HepG2 (cell line): ENCODE measurements around the gene MYD88. TPM values are rescaled to one million over a fixed set of nuclear protein-coding genes. Genes with fewer than 3 reads are reported as not detected.

Experiments
- BHLHE40 ChIP-seq: IDR thresholded peaks from 2 replicates; pipeline ENCODE4 v1.6.1; 2011; ENCODE audit warnings: low read length, improper control_type of control experiment
- FLYWCH1 ChIP-seq: sonication (generic); formaldehyde crosslinking; IDR thresholded peaks from 2 replicates; pipeline ENCODE4 v1.8.1; 2023; ENCODE audit warnings: mild to moderate bottlenecking, missing genetic modification reagents
- MYC ChIP-seq: sonication (generic); formaldehyde crosslinking; IDR thresholded peaks from 2 replicates; pipeline ENCODE4 v1.9.0; 2021; ENCODE audit warnings: missing genetic modification reagents, borderline replicate concordance
- PPARG ChIP-seq: conservative IDR thresholded peaks from 2 replicates; pipeline ENCODE4 v1.6.1; 2016; ENCODE audit warnings: missing biosample characterization, missing genetic modification reagents
- RCOR2 ChIP-seq: IDR thresholded peaks from 2 replicates; pipeline ENCODE4 v1.6.1; 2016; ENCODE audit warnings: missing biosample characterization, missing genetic modification reagents
- RXRB ChIP-seq: IDR thresholded peaks from 2 replicates; pipeline ENCODE4 v1.6.1; 2016; ENCODE audit warnings: borderline replicate concordance, missing genetic modification reagents, missing compliant biosample characterization
- SIX1 ChIP-seq: sonication (generic); formaldehyde crosslinking; IDR thresholded peaks from 2 replicates; pipeline ENCODE4 v1.4.0; 2020; ENCODE audit warnings: missing genetic modification reagents, borderline replicate concordance
- TBL1XR1 ChIP-seq: fragments of 150-350 bp; IDR thresholded peaks from 2 replicates; pipeline ENCODE4 v1.6.1; 2014; ENCODE audit warnings: borderline replicate concordance, low read length; ENCODE audit not compliant: partially characterized antibody
- ZBTB20 ChIP-seq: sonication (generic); formaldehyde crosslinking; IDR thresholded peaks from 2 replicates; pipeline ENCODE4 v1.8.1; 2023; ENCODE audit warnings: missing genetic modification reagents, low read depth, mild to moderate bottlenecking, borderline replicate concordance
- ZNF274 ChIP-seq: sonication (generic); formaldehyde crosslinking; IDR thresholded peaks from 2 replicates; pipeline ENCODE4 v1.5.1; 2020; ENCODE audit warnings: mild to moderate bottlenecking, missing genetic modification reagents
- ZNF33A ChIP-seq: sonication (generic); formaldehyde crosslinking; IDR thresholded peaks from 2 replicates; pipeline ENCODE4 v1.5.1; 2020; ENCODE audit warnings: missing genetic modification reagents, mild to moderate bottlenecking, moderate library complexity, borderline replicate concordance
- ZNF605 ChIP-seq: sonication (generic); formaldehyde crosslinking; IDR thresholded peaks from 2 replicates; pipeline ENCODE4 v1.8.0; 2022; ENCODE audit warnings: mild to moderate bottlenecking, missing genetic modification reagents
- ZSCAN25 ChIP-seq: sonication (generic); formaldehyde crosslinking; IDR thresholded peaks from 2 replicates; pipeline ENCODE4 v1.8.0; 2022; ENCODE audit warnings: mild to moderate bottlenecking, missing genetic modification reagents
- polyA plus RNA-seq, 8 experiments: library from polyadenylated mRNA; depleted of rRNA in 3 of 8; stranded (reverse) in 7 of 8; unstranded in 1 of 8; fragments of >200 nt; fragmentation: Illumina TruSeq in 4 of 8; extraction: Trizol in 4 of 8; gene quantifications; 2 replicates each; pipeline versions ENCODE4 v1.2.1 to v1.2.3, GENCODE V29; 2011 to 2016; ENCODE audit warnings: low read depth in 4 of 8, missing spikeins in 1 of 8, mixed read lengths in 1 of 8; ENCODE audit not compliant: insufficient read depth in 1 of 8
- total RNA-seq, 5 experiments: library from RNA; depleted of rRNA; stranded (reverse); fragments of >200 nt; fragmentation: Illumina TruSeq; extraction: Trizol; gene quantifications; 2 replicates each; pipeline ENCODE4 v1.2.3, GENCODE V29; 2016; ENCODE audit warnings: low read depth in 1 of 5
- TF ChIP-seq, protein P1 (sequence below): IDR thresholded peaks from 2 replicates; pipeline ENCODE4 v1.6.1; 2016
- TF ChIP-seq, protein P2 (sequence below): sonication (generic); formaldehyde crosslinking; IDR thresholded peaks from 2 replicates; pipeline ENCODE4 v1.4.0; 2020; ENCODE audit warnings: mild to moderate bottlenecking, missing genetic modification reagents
- TF ChIP-seq, protein P3 (sequence below): sonication (generic); formaldehyde crosslinking; IDR thresholded peaks from 2 replicates; pipeline ENCODE4 v1.5.0; 2020; ENCODE audit warnings: mild to moderate bottlenecking, missing genetic modification reagents, borderline replicate concordance
- TF ChIP-seq, protein P4 (sequence below): sonication (generic); formaldehyde crosslinking; IDR thresholded peaks from 2 replicates; pipeline ENCODE4 v1.4.0; 2020; ENCODE audit warnings: missing genetic modification reagents
- TF ChIP-seq, protein P5 (sequence below): sonication (generic); formaldehyde crosslinking; conservative IDR thresholded peaks from 2 replicates; pipeline ENCODE4 v1.8.1; 2023; ENCODE audit warnings: missing genetic modification reagents

MYD88 gene
- total and polyA plus RNA-seq, 2 of the 13 experiments (the other 11 are each of a cell fraction or from before 2014, with no cell fraction given): 7.6 to 32.7 TPM

DNA sequence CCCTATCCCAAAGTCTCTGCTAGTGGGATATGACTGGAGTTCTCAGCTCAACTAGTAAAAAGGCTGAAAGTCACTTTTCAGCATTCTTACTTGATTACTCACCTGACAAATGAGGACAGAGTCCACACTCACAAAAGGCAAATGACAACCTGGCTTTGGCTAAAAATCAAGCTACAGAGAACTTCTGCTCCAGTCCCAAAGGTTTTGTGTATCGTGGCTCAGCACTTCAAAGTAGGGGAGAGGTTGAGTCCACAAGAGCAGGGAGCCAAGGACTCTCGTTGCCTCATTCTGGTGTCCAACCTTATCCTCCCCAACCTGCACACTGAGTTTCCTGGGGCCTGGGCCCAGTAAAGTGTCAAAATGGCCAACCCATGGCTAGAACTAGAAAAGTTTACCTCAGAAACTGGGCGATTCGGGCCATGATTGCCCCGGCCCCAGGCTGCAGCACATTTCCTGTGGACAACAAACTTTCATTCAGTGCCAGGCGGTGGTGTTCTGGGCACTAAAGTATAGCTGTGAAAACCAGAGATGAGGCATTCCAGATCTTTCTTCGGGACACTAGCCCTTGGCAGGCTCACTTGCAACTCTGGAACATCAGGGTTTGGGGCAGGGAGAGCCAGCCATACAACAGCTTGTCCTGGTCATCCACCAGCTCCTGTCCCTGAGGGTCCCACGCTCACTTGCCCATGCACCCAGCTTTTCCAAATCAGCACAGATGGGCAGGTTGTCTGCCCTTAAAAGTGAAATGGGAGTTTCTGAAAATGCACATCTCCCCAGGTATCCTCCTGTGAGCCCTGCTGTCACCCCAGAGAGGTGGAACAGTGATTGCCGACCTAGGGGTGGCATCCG lies 4.7 kb upstream of the MYD88 start (continued):
- TF ChIP-seq, protein P1, sequence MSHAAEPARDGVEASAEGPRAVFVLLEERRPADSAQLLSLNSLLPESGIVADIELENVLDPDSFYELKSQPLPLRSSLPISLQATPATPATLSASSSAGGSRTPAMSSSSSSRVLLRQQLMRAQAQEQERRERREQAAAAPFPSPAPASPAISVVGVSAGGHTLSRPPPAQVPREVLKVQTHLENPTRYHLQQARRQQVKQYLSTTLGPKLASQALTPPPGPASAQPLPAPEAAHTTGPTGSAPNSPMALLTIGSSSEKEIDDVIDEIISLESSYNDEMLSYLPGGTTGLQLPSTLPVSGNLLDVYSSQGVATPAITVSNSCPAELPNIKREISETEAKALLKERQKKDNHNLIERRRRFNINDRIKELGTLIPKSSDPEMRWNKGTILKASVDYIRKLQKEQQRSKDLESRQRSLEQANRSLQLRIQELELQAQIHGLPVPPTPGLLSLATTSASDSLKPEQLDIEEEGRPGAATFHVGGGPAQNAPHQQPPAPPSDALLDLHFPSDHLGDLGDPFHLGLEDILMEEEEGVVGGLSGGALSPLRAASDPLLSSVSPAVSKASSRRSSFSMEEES: peak; percentile 84
- TF ChIP-seq, protein P2, sequence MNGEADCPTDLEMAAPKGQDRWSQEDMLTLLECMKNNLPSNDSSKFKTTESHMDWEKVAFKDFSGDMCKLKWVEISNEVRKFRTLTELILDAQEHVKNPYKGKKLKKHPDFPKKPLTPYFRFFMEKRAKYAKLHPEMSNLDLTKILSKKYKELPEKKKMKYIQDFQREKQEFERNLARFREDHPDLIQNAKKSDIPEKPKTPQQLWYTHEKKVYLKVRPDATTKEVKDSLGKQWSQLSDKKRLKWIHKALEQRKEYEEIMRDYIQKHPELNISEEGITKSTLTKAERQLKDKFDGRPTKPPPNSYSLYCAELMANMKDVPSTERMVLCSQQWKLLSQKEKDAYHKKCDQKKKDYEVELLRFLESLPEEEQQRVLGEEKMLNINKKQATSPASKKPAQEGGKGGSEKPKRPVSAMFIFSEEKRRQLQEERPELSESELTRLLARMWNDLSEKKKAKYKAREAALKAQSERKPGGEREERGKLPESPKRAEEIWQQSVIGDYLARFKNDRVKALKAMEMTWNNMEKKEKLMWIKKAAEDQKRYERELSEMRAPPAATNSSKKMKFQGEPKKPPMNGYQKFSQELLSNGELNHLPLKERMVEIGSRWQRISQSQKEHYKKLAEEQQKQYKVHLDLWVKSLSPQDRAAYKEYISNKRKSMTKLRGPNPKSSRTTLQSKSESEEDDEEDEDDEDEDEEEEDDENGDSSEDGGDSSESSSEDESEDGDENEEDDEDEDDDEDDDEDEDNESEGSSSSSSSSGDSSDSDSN: peak; percentile 71; the same call in 1 of the 2 replicates
- TF ChIP-seq TBL1XR1: peak; percentile 79
- TF ChIP-seq ZBTB20: peak; percentile 73; the same call in 1 of the 2 replicates
- no peak for TF ChIP-seq FLYWCH1 (CRISPR knock-in tag)
- peak; percentile 83; the same call in 1 of the 2 replicates for TF ChIP-seq RCOR2
- TF ChIP-seq ZNF274 (CRISPR knock-in tag): no peak; the same call in 1 of the 2 replicates
- TF ChIP-seq RXRB (CRISPR knock-in tag): peak; percentile 99
- no peak; the same call in 1 of the 2 replicates for TF ChIP-seq ZNF605 (CRISPR knock-in tag)
- TF ChIP-seq, protein P3, sequence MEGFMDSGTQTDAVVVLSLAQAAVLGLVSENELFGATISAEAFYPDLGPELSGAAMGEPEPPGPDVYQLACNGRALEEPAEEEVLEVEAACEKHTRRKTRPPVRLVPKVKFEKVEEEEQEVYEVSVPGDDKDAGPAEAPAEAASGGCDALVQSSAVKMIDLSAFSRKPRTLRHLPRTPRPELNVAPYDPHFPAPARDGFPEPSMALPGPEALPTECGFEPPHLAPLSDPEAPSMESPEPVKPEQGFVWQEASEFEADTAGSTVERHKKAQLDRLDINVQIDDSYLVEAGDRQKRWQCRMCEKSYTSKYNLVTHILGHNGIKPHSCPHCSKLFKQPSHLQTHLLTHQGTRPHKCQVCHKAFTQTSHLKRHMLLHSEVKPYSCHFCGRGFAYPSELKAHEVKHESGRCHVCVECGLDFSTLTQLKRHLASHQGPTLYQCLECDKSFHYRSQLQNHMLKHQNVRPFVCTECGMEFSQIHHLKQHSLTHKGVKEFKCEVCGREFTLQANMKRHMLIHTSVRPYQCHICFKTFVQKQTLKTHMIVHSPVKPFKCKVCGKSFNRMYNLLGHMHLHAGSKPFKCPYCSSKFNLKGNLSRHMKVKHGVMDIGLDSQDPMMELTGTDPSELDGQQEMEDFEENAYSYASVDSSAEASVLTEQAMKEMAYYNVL (CRISPR knock-in tag): peak; percentile 68; the same call in 1 of the 2 replicates
- peak; percentile 21; the same call in 1 of the 2 replicates for TF ChIP-seq BHLHE40
- TF ChIP-seq ZNF33A (CRISPR knock-in tag): no peak
- TF ChIP-seq, protein P4, sequence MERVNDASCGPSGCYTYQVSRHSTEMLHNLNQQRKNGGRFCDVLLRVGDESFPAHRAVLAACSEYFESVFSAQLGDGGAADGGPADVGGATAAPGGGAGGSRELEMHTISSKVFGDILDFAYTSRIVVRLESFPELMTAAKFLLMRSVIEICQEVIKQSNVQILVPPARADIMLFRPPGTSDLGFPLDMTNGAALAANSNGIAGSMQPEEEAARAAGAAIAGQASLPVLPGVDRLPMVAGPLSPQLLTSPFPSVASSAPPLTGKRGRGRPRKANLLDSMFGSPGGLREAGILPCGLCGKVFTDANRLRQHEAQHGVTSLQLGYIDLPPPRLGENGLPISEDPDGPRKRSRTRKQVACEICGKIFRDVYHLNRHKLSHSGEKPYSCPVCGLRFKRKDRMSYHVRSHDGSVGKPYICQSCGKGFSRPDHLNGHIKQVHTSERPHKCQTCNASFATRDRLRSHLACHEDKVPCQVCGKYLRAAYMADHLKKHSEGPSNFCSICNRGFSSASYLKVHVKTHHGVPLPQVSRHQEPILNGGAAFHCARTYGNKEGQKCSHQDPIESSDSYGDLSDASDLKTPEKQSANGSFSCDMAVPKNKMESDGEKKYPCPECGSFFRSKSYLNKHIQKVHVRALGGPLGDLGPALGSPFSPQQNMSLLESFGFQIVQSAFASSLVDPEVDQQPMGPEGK (CRISPR knock-in tag): peak; percentile 80
- TF ChIP-seq MYC: peak; percentile 14; the same call in 1 of the 2 replicates
- TF ChIP-seq ZSCAN25: peak; percentile 99
- TF ChIP-seq PPARG: peak; percentile 100
- 0 out of 2 replicates have a peak, but pooled peaks have one; percentile 39 for TF ChIP-seq SIX1 (CRISPR knock-in tag)
- TF ChIP-seq, protein P5, sequence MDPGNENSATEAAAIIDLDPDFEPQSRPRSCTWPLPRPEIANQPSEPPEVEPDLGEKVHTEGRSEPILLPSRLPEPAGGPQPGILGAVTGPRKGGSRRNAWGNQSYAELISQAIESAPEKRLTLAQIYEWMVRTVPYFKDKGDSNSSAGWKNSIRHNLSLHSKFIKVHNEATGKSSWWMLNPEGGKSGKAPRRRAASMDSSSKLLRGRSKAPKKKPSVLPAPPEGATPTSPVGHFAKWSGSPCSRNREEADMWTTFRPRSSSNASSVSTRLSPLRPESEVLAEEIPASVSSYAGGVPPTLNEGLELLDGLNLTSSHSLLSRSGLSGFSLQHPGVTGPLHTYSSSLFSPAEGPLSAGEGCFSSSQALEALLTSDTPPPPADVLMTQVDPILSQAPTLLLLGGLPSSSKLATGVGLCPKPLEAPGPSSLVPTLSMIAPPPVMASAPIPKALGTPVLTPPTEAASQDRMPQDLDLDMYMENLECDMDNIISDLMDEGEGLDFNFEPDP (CRISPR knock-in tag): no peak
